Uterus (tissue), 4 donors: ENCODE measurements around the gene SCG5. TPM values are rescaled to one million over a fixed set of nuclear protein-coding genes. Genes with fewer than 3 reads are reported as not detected.

Experiments
- DNase-seq, 2 donors: peaks; one replicate each; pipeline ENCODE4 v3.0.0-alpha.2; 2019 to 2020
- H3K27ac ChIP-seq, 2 donors: fragments of 200-600 bp; sonication (generic); 1 replicate in 1 of 2; 2 replicates in 1 of 2; pipeline ENCODE4 v1.5.1; 2016 to 2018
- H3K27me3 ChIP-seq, 2 donors: fragments of 200-600 bp; sonication (generic); one replicate each; pipeline ENCODE4 v1.5.1; 2018 to 2019; ENCODE audit warnings: control low read depth in 1 of 2
- H3K36me3 ChIP-seq, 2 donors: fragments of 200-600 bp; sonication (generic); one replicate each; pipeline ENCODE4 v1.5.1; 2019; ENCODE audit warnings: control low read depth in 1 of 2
- H3K4me1 ChIP-seq, 2 donors: fragments of 200-600 bp; sonication (generic); one replicate each; pipeline ENCODE4 v1.5.1; 2018 to 2019; ENCODE audit warnings: control low read depth in 1 of 2
- H3K4me3 ChIP-seq, 2 donors: fragments of 200-600 bp; sonication (generic); 1 replicate in 1 of 2; 2 replicates in 1 of 2; pipeline ENCODE4 v1.5.1; 2018 to 2019; ENCODE audit warnings: mild to moderate bottlenecking in 1 of 2
- H3K9me3 ChIP-seq, 2 donors: fragments of 200-600 bp; sonication (generic); one replicate each; pipeline ENCODE4 v1.5.1; 2019; ENCODE audit warnings: control low read depth in 1 of 2
- POLR2A ChIP-seq, 2 donors: fragments of 450-650 bp; IDR thresholded peaks; one replicate each; pipeline ENCODE4 v1.6.1; 2016; ENCODE audit warnings: antibody characterized with exemption in 2 of 2, mild to moderate bottlenecking in 1 of 2, moderate library complexity in 1 of 2
- intact Hi-C: fragments of 100-400 bp; cut with DNase I; formaldehyde crosslinking; loops from one replicate; pipeline ENCODE4 v1.15.1; 2023; ENCODE audit warnings: low total_unique reads
- total RNA-seq, 4 donors: library from RNA; depleted of rRNA in 3 of 4; stranded (reverse); fragments of >200 nt in 3 of 4; gene quantifications; one replicate each; pipeline versions ENCODE4 v1.1.0 to v1.2.4, GENCODE V29; 2014 to 2023
- TF ChIP-seq, protein P1 (sequence below), 4 experiments: fragments of 200-600 bp in 2 of 4; fragments of 450-650 bp in 2 of 4; sonication (generic) in 2 of 4; IDR thresholded peaks; one replicate each; pipeline ENCODE4 v1.5.1; 2016 to 2019; ENCODE audit warnings: antibody characterized with exemption in 4 of 4, mild to moderate bottlenecking in 2 of 4, moderate library complexity in 1 of 4
- donor health status: DM: yes; HTN: yes; CAD: no.

Gene SCG5
- total RNA-seq, 4 donors from 2014 or later, result 1.4 to 42.2 TPM; not detected in 2

DNA sequence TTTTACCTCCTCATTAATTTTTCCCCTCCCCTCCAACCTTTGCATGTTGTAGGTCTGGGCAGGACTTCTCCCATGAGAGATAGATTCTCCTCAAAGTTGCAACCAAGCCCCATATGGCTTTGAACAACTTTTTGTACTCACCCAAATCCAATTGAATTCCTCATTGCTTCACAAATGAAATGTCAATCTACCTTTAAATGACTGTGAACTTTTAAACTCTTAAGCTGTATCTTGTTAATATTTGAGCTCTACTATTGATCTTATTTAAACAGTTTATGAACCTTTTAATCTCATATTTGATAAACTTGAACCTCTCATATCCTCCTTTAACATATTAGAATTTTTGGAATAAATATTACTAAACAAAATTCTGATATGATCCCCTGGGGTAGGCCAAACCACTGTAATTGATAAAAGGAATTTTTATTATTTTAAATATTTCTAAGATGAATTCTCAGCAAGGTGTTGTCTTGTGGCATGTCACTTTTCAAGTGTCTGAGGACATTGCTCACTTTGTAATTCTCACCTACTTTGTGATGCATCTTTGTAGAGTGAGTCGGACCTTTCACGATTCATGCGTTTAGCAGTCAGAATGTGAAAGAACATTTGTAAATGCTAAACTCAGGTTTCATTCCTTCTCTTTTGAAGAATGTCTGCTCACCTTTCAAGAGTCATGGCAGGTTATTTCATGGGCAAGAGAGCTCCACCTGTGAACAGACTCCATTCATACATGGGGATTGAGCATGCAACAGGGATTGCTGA is 52.9 kb downstream of the SCG5 start:
- TF ChIP-seq, protein P1, sequence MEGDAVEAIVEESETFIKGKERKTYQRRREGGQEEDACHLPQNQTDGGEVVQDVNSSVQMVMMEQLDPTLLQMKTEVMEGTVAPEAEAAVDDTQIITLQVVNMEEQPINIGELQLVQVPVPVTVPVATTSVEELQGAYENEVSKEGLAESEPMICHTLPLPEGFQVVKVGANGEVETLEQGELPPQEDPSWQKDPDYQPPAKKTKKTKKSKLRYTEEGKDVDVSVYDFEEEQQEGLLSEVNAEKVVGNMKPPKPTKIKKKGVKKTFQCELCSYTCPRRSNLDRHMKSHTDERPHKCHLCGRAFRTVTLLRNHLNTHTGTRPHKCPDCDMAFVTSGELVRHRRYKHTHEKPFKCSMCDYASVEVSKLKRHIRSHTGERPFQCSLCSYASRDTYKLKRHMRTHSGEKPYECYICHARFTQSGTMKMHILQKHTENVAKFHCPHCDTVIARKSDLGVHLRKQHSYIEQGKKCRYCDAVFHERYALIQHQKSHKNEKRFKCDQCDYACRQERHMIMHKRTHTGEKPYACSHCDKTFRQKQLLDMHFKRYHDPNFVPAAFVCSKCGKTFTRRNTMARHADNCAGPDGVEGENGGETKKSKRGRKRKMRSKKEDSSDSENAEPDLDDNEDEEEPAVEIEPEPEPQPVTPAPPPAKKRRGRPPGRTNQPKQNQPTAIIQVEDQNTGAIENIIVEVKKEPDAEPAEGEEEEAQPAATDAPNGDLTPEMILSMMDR (IDR thresholded peaks at IDR 0.05), result no peak
- no peak for TF ChIP-seq POLR2A (IDR thresholded peaks at IDR 0.05)
- H3K9me3 ChIP-seq, result no peaks in the 10 kb centered on the region
- no peaks in the 10 kb centered on the region for H3K36me3 ChIP-seq
- no peaks in the 10 kb centered on the region for H3K27me3 ChIP-seq
- no peaks in the 10 kb centered on the region for H3K4me1 ChIP-seq
- H3K27ac ChIP-seq, result no peak overlapping the region
- DNase-seq, result no peak
- intact Hi-C loops, result no loop called here
- no peak overlapping the region for H3K4me3 ChIP-seq

GRCh38 chr15:32698773-32699390 is 57.4 kb downstream of the SCG5 start:
- Histone ChIP-seq H3K27ac (no peak overlapping the region), H3K4me3 (no peak overlapping the region), H3K9me3 (no peaks in the 10 kb centered on the region), H3K4me1 (no peaks in the 10 kb centered on the region), H3K27me3 (no peaks in the 10 kb centered on the region), H3K36me3 (no peaks in the 10 kb centered on the region)
- TF ChIP-seq, protein P1 (IDR thresholded peaks at IDR 0.05), result no peak
- TF ChIP-seq POLR2A (IDR thresholded peaks at IDR 0.05), result no peak
- intact Hi-C loops, result no loop called here
- no peak for DNase-seq

DNA sequence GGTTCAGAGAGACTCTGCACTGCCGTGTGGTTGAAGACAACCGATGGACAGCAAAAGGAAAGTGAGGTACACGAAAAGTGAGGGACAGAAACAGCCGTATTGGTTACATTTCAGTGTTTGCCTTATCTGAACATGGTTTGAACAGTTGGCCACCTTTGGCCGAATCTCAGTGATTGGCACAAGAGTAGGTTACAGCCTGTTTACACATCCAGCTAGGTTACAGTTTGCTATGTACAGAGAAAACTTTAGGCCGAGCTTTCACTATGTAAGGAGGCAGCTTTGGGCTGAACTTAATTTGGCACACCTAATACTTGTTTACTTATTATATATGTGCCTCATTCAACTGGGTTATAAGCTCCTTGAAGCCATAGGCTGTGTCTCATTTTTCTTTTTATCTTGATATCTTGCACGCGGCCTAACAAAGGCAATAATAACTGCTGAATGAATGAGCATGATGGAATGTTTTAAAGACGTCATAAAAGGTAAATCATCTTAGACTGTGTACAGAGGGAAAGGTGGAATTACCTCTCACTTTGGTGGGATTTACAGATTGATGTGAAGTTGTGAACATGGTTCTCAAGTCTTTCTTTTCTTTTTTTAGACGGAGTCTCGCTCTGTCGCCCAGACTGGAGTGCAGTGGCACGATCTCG is 59.1 kb downstream of the SCG5 start:
- intact Hi-C loops, result no loop called here
- Histone ChIP-seq H3K4me3 (no peak overlapping the region), H3K36me3 (no peaks in the 10 kb centered on the region), H3K9me3 (no peaks in the 10 kb centered on the region), H3K4me1 (no peaks in the 10 kb centered on the region), H3K27ac (no peak overlapping the region), H3K27me3 (no peaks in the 10 kb centered on the region)
- DNase-seq, result no peak
- TF ChIP-seq POLR2A (IDR thresholded peaks at IDR 0.05), result no peak
- TF ChIP-seq, protein P1 (IDR thresholded peaks at IDR 0.05), result no peak

GRCh38 chr15:32701863-32702262 is 60.4 kb downstream of the SCG5 start:
- no peaks in the 10 kb centered on the region for H3K9me3 ChIP-seq
- no peaks in the 10 kb centered on the region for H3K36me3 ChIP-seq
- TF ChIP-seq POLR2A (IDR thresholded peaks at IDR 0.05), result no peak
- TF ChIP-seq, protein P1 (IDR thresholded peaks at IDR 0.05), result no peak
- H3K4me1 ChIP-seq, result no peaks in the 10 kb centered on the region
- no peak overlapping the region for H3K27ac ChIP-seq
- no peak overlapping the region for H3K4me3 ChIP-seq
- DNase-seq, result no peak
- intact Hi-C loops, result no loop called here
- H3K27me3 ChIP-seq, result no peaks in the 10 kb centered on the region
